WTC11 (cell line): ENCODE data around the gene WDR1.

Experiments used
- AR ChIP-seq: fragments of 250-450 bp; sonication (Bioruptor Pico); IDR thresholded peaks from 2 replicates; pipeline ENCODE4 v1.9.0; 2021; ENCODE audit warnings: mild to moderate bottlenecking
- CTCF ChIP-seq: fragments of 200-600 bp; IDR thresholded peaks from 2 replicates; pipeline ENCODE4 v1.8.0; 2022; ENCODE audit warnings: antibody characterized with exemption
- NR2C2 ChIP-seq: sonication (generic); formaldehyde crosslinking; IDR thresholded peaks from 2 replicates; pipeline ENCODE4 v1.8.0; 2022; ENCODE audit warnings: mild to moderate bottlenecking, missing genetic modification reagents
- SP1 ChIP-seq: sonication (generic); formaldehyde crosslinking; conservative IDR thresholded peaks from 2 replicates; pipeline ENCODE4 v1.8.1; 2022; ENCODE audit warnings: missing genetic modification reagents
- USF2 ChIP-seq: sonication (generic); formaldehyde crosslinking; IDR thresholded peaks from 2 replicates; pipeline ENCODE4 v1.8.1; 2023; ENCODE audit warnings: mild to moderate bottlenecking, missing genetic modification reagents, moderate library complexity
- ZBTB21 ChIP-seq: sonication (generic); formaldehyde crosslinking; IDR thresholded peaks from 2 replicates; pipeline ENCODE4 v1.8.1; 2023; ENCODE audit warnings: mild to moderate bottlenecking, missing genetic modification reagents, borderline replicate concordance
- ZNF232 ChIP-seq: sonication (generic); formaldehyde crosslinking; IDR thresholded peaks from 2 replicates; pipeline ENCODE4 v1.8.0; 2022; ENCODE audit warnings: mild to moderate bottlenecking, missing genetic modification reagents
- ZNF671 ChIP-seq: fragments of 250-450 bp; sonication (Bioruptor Pico); IDR thresholded peaks from 2 replicates; pipeline ENCODE4 v1.8.0; 2021; ENCODE audit warnings: mild to moderate bottlenecking

- TF ChIP-seq CTCF (no peak), ZNF671 (no peak), ZNF232 (CRISPR knock-in tag) (no peak), USF2 (CRISPR knock-in tag) (no peak), ZBTB21 (CRISPR knock-in tag) (no peak), AR (CRISPR knock-in tag) (no peak), SP1 (CRISPR knock-in tag) (no peak), NR2C2 (no peak)
Measured at GRCh38 chr4:10162341-10163000, 45.9 kb upstream of the WDR1 start.
